GM18499 (cell line): ENCODE measurements around the gene C3.
"Not testable (repeated sequence)": the region's sequence is repeated elsewhere in the genome, so short reads cannot be mapped to it uniquely, and the experiment has no call there.

Experiments
- ATAC-seq: cut with Tn5 transposase; IDR thresholded peaks from one replicate; pipeline ENCODE4 v1.9.1; 2021; ENCODE audit warnings: moderate number of reproducible peaks; ENCODE audit not compliant: insufficient read depth, unreplicated experiment

Gene C3

DNA sequence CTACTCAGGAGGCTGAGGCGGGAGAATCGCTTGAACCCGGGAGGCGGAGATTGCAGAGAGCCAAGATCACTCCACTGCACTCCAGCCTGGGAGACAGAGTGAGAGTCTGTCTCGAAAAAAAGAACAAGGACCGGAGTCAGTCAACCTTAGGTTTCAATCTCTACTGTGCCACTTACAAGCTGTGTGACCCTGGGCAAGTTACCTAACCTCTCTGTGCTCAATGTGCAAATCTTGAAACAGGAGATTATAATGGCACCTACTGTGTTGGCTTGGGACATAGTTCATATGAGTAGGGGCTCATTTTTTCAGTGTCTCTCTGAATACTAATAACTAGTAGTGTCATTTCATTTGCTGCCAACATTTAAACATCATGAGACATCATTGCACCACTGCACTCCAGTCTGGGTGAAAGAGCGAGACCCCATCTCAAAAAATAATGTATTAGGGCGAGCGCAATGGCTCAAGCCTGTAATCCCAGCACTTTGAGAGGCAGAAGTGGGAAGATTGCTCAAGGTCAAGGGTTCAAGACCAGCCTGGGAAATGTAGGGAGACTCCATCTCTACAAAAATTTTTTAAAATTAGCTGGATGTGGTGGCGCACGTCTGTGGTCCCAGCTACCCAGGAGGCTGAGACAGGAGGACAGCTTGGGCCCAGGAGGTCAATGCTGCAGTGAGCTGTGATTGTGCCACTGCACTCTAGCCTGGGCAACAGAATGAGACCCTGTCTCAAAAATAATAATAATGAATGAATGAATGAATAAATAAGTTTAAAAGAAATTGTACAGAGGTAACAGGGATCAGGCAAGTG, 5.5 kb downstream of the C3 start:
- ATAC-seq: no peak

DNA sequence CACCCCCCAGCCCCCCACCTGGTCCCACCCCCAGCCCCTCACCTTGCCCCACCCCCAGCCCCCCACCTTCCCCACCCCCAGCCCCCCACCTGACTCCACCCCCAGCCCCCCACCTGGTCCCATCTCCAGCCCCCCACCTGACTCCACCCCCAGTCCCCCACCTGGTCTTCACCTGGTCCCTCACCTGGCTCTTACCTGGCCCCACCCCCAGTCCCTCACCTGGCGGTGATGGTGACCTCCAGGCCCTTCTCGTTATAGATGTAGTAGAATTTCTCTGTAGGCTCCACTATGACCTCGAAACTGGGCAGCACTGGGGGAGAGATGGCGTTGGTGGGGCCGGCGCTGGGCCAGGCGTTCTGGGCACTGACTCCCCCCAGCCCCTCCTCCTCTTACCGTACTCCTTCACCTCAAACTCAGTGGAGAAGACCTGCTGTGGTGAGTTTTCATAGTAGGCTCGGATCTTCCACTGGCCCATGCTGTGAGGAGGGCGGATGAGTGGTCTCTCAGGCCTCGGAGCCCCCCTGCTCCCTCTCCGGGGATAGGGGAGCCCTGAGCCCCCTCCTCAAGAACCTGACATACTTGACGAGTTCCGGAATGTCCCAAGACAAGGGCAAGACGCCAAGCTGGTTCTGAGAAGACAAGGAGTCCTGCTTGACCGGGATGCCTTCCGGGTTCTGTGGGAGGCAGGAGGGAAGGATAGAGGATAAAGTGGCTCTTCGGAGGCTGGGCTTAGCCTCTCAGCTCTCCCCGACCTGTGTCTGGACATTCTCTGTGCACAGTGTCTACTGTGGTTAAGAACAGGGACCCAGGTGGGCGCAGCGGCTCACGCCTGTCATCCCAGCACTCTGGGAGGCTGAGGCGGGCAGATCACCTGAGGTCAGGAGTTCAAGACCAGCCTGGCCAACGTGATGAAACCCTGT, 6.4 kb downstream of the C3 start:
- no peak for ATAC-seq

DNA sequence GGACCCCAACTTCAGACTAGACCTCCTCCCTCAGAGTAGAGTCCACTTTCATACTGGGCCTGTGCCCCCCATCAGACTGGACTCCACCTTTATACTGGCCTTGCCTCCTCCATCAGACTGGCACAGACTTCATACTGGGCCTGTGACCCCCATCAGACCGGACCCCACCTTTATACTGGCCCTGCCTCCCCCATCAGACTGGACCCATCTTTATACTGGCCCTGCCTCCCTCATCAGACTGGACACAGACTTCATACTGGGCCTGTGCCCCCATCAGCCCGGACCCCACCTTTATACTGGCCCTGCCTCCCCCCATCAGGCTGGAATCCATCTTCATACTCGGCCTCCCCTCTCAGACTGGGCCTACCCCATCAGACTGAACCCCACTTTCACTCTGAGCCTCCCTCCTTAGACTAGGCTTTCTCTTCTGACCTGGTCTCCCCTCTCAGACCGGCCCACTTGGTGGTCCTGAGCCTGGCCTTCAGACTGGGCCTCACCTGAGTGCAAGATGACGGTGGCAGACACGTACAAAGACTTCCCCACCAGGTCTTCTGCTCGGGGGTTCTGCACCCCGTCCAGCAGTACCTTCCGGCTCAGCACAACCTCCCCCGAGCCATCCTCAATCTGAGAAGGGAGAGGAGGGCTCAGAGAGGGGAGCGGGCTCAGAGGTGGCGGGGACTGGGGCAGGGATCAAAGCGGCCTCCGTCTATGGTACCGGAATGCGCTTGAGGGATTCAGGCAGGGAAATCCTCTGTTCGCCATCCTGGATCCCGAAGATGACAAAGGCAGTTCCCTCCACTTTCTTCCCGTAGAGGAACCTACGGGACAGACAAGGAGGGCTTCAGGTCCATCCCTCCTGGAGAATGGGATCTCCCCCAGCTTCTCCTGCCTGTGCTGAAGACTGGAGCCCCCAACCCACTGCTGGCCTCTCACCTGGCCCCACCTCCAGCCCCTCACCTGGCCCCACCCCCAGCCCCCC, 7.5 kb downstream of the C3 start:
- no peak for ATAC-seq

DNA sequence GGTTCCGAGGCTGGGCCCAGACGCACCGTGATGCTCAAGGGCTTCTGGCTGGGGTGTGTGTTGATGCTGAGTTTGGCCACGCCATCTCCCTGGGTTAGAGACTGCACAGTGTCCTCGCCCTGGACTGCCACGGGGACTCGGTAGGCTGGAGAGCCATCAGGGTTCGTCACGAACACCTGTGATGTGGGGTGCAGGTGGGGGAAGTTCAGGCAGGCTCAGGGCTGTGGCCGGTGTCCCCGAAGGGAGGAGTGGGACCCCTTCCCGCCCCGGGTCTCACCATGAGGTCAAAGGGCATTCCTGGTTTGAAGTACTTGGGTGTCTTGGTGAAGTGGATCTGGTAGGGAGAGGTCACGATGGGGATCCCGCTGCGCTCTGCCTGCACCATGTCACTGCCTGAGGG, 8.2 kb downstream of the C3 start:
- no peak for ATAC-seq

DNA sequence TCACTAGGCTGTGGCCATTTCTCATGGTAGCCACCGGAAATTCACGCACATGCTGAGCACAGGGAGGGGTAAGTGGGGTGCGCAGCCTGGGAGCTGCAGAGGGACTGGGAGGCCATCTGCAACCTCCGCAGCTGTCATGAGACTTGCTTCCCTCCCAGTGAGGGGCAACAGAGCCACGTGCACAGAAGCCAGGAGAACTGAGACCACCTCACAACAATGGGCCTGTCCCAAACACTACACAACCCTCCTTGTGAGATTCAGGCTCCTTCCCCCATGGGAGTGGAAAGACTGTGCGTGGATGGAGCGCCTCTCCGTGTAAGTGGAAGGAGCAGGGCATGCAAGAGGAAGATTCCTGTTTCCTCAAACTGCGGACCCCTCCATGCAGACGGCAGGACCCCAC, 8.8 kb downstream of the C3 start:
- ATAC-seq: no peak

DNA sequence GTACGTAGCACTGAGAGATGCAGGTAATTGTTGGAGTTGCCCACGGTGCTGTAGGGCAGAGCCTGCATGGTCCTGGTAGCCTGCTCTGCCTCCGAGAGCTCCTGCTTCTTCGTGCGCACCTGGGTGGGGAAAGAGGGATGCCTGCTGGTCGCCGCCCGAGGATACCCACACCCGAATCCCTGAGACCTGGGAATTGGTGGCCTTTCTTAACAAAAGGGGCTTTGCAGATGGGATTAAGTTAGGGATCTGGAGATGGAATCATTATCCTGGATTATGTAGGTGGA, 9.4 kb downstream of the C3 start:
- ATAC-seq: no peak

DNA sequence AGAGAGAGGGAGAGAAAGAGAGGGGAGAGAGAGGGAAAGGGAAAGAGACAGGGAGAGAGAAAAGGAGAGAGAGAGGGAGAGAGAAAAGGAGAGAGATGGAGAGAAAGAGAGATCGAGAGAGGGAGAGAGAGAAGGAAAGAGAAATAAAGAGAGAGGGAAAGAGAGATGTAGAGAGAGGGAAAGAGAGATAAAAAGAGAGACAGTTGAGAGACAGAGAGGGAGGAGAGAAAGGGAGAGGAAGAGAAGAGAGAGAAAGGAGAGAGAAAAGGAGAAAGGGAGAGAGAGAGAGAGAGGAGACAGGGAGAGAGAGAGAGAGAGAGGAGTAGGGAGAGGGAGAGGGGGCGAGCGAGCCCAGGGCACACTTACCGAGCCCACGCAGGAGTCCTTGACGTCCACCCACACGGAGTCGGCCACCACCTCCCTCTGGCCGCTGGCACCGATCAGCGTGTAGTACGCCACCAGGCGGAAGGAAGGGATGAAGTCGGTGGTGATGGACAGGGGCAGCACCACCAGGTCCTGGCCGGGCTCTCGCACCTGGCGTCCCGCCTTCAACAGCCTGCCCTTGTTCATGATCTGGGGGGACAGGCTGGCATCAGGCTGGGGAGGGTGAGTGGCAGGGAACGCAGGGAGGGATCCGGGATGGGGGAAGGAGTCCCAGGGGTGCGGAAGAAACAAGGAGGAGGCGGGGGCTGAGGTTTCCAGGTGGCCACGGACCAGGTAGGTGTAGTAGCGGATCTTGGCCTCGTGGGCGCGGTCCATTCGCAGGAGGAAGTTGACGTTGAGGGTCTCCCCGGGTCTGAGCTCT, 10.0 kb downstream of the C3 start:
- ATAC-seq: no peak

DNA sequence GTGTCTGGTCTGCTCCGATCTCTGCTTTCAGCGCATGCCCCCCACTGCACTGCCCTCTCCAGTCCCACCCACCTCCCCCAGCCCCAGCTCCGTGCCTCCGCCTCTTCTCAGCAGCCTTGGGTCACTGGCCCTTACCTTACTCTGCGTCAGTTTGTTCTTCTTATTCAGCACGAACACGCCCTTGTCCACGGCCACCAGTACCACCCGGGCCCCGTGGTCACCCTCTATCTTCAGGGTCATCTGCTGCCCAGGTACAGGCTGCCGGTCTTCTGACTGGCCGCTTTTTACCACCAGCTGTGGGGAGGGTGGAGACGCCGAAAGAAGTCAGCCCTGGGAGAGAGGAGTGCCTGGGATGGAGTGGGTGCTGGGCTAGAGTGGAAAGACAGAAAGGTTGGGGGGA, 10.9 kb downstream of the C3 start:
- ATAC-seq: no peak

DNA sequence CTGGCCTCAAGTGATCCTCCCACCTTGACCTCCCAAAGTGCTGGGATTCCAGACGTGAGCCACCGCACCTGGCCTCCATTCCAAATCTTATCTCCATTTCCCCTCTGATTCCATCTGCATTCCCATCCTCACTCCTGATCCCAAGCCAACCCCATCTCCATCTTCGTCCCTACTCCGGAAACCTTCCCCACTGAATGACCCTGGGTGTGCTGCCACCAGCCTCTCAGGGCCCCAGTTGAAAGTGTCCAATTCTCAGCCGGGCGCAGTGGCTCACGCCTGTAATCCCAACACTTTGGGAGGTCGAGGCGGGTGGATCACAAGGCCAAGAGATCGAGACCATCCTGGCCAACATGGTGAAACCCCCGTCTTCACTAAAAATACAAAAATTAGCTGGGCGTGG, 11.5 kb downstream of the C3 start:
- ATAC-seq: not testable (repeated sequence)

DNA sequence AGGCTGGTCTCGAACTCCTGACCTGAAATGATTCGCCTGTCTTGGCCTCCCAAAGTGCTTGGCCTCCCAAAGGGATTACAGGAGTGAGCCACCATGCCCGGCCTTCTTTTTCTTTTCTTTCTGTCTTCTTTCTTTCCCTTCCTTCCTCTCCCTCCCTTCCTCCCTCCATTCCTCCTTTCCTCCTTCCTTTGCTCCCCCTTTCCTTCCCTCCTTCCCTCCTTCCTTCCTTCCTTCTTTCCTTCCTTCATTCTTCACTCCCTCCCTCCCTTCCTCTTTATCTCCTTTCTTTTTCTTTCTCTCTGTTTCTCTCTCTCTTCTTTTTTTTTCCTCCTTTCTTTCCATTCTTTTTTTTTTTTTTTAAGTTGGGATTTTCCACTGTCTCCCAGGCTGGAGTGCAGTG, 12.1 kb downstream of the C3 start:
- ATAC-seq: no peak

DNA sequence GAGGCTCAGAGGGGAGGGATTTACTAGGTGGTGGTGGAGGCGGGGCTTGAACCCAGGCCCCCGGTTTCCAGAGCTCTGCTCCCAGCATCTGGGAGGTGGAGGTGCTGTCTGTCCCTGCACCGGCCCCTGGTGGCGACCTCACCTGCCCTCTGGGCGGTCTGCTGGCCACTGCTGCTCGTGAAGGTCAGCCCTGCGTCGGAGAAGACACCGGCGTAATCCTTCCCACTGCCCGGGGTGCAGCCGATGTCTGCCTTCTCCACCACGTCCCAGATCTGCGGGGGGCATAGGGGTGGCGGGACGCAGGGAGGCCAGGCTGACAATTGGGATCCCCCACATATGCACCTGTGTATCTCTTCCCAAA, 12.8 kb downstream of the C3 start:
- ATAC-seq: no peak

DNA sequence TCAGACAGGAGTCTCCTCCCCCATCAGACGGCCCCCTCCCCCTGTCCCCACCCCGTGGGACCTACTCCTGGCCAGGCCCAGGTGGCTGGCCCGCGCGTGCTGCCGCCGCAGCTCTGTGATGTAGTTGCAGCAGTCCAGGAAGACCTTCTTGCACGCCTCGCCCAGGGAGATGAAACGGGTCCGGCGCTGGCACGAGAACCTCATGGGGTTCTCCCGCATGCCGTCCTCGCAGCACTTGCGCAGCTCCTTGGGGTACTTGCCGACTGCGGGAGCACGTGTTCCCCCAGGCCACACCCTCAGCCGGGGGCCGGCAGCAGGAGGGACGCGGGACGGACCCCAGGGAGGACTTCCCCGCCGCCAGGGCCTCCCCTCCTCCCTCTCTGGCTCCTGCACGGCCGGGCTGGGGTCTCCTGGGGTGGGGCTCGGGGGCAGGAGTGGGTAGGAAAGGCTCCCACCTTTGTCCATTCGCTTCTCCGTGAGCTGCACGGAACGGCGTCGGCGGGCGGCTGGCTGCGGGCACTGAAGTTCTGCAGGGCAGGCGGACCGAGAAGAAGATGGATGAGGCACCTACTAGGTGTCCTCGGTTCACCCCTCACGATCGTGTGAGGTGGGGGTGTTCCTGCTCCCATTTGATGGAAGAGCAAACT, 13.3 kb downstream of the C3 start:
- ATAC-seq: no peak

DNA sequence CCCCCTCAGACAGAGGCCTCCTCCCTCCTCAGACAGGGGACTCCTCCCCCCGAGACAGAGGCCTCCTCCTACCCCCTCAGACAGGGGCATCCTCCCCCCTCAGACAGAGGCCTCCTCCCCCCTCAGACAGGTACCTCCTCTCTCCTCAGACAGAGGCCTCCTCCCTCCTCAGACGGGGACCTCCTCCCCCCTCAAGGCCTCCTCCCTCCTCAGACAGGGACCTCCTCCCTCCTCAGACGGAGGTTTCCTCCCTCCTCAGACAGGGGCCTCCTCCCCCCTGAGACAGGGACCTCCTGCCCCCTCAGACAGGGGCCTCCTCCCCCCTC, 13.9 kb downstream of the C3 start:
- no peak for ATAC-seq

DNA sequence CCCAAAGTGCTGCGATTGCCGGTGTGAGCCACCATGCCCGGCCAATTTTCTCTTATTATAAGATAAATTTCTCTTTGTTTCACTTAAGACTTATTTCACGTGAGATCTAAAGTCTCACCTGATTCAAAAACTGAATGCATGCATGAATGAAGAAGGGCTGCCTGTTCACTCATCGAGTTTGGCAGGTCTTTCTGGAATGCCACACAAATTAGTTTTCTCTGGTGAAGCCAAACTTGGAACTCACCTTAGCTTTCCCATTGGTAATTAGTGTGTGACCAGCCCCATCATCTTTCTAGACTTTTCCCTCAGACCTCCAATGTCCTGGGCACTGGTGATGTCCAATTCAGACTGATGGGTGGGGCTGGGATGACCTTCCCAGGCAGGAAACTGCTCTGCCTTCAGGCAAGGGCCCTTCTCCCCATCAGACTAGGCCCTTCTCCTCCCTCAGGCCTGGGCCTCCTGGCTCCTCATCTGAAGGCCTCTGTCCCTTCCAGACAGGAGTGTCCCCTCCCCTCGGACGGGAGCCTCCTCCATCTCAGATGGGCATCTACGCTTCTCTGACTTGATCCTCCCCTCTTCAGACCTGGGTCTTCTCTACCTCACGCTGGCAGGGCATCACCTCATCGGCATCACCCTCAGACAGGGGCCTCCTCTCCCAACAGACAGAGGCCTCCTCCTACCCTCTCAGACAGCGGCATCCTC, 14.4 kb downstream of the C3 start:
- ATAC-seq: no peak

DNA sequence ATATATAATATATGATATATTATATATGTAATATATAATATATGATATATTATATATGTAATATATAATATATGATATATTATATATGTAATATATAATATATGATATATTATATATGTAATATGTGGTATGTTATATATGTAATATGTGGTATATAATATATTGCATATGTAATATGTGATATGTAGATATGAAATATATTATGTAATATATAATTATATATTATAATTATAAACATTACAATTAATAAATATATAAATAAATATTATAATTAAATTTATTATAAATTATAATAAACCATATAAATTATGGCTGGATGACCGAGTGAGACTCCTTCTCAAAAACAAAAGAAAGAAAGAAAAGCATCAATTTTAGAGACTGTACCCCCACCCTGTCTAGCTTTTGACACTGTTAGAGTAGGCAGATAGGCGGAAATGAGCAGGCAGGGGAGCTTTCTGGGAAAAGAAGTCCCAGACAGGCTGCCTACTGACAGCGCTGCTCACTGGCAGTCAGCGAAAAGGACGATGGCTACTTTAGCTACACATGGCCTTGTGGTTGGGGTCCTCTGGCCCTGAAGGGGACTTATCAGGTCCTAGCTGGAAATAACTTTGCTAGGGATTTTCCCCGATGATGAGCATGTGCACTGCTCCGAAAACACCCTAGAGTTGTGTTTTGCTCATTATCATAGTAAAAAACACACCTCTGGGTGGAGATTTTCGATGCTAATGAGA, 19.7 kb downstream of the C3 start:
- ATAC-seq: no peak

DNA sequence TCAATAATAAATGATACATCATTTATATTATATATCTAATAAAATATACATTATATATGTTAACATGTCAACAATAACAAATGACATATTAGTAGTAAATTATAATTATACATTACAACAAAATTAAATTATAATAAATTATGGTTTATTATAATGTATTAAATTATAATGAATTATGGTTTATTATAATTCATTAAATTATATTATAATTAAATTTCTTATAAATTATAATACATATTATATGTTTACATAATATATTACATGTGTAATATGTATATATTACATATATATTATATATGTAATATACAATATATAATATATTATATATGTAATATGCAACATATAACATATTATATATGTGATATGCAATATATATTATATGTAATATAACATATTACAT, 20.5 kb downstream of the C3 start:
- no peak for ATAC-seq

DNA sequence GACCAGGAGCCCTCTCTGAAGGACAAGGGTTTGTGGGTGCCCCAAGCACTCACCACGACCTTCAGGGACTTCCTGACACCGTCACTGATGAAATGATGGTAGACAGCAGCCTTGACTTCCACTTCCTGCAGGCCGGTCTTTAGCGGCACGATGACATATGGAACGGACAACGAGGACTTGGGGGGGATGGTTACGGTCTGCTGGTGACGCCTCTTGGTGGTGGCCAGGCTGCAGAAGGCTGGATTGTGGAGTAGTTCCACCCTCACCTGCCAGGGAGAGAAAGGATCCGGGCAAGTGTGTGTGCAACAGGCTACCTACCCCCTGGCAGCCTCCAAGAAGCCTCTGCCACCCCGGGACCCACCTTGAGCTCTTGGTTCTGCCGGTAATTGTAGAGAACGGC, 23.2 kb downstream of the C3 start:
- ATAC-seq: no peak

DNA sequence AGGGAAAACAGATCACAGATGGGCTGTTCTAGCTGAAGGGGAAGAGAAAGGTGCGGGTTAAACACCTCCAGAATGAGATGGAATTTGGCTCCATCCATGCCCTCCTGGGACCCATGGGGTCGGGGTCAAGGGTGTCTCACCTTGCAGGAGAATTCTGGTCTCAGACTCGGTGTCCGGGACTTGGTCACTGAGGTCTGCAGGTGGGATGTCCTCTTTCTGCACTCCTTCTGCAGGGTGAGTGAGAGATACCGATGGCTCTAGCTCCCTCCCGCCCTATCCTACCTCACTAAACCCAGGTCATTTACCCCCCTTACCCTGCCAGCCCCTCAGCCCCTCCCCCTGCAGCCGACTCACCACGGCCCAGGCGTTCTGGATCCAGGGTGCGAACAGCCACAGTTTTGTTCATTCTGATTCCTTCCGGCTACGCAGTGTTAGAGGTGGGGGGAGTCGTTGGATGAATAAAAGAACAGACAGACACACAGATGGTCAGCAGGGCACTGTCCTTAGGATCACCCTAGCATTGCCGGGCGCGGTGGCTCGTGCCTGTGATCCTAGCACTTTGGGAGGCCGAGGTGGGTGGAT, 24.1 kb downstream of the C3 start:
- no peak for ATAC-seq
